Ishikawa (cell line): Measurements from ENCODE around the gene AK5.

ENCODE experiments used
- CEBPB ChIP-seq: IDR thresholded peaks from 2 replicates; pipeline ENCODE4 v1.6.1; 2012
- CREB1 ChIP-seq: IDR thresholded peaks from 2 replicates; pipeline ENCODE4 v1.6.1; 2012; ENCODE audit warnings: low read depth
- EGR1 ChIP-seq: IDR thresholded peaks from 2 replicates; pipeline ENCODE4 v1.6.1; 2012
- EP300 ChIP-seq: IDR thresholded peaks from 2 replicates; pipeline ENCODE4 v1.6.1; 2012; ENCODE audit warnings: borderline replicate concordance
- FOXM1 ChIP-seq: IDR thresholded peaks from 2 replicates; pipeline ENCODE4 v1.6.1; 2012; ENCODE audit warnings: low read depth, borderline replicate concordance
- MAX ChIP-seq: IDR thresholded peaks from 2 replicates; pipeline ENCODE4 v1.6.1; 2012
- NFIC ChIP-seq: IDR thresholded peaks from 2 replicates; pipeline ENCODE4 v1.6.1; 2012
- RAD21 ChIP-seq: IDR thresholded peaks from 2 replicates; pipeline ENCODE4 v1.6.1; 2012; ENCODE audit warnings: low read depth
- REST ChIP-seq: IDR thresholded peaks from 2 replicates; pipeline ENCODE4 v1.6.1; 2012; ENCODE audit warnings: low read depth, mild to moderate bottlenecking
- TAF1 ChIP-seq: IDR thresholded peaks from 2 replicates; pipeline ENCODE4 v1.6.1; 2012; ENCODE audit warnings: low read depth, mild to moderate bottlenecking
- TCF12 ChIP-seq: IDR thresholded peaks from 2 replicates; pipeline ENCODE4 v1.6.1; 2012; ENCODE audit warnings: low read depth
- TEAD4 ChIP-seq: IDR thresholded peaks from 2 replicates; pipeline ENCODE4 v1.6.1; 2012
- YY1 ChIP-seq: IDR thresholded peaks from 2 replicates; pipeline ENCODE4 v1.6.1; 2012; ENCODE audit warnings: low read depth
- ZBTB7A ChIP-seq: IDR thresholded peaks from 2 replicates; pipeline ENCODE4 v1.6.1; 2012; ENCODE audit warnings: low read depth
- TF ChIP-seq, protein P1 (sequence below): IDR thresholded peaks from 2 replicates; pipeline ENCODE4 v1.6.1; 2012

The AK5 gene

GRCh38 chr1:77401384-77401783, 119.6 kb downstream of the AK5 start:
- TF ChIP-seq NFIC (no peak), CREB1 (no peak), YY1 (no peak), MAX (no peak), TCF12 (no peak), REST (no peak), ZBTB7A (no peak), FOXM1 (no peak)
- TF ChIP-seq, protein P1, sequence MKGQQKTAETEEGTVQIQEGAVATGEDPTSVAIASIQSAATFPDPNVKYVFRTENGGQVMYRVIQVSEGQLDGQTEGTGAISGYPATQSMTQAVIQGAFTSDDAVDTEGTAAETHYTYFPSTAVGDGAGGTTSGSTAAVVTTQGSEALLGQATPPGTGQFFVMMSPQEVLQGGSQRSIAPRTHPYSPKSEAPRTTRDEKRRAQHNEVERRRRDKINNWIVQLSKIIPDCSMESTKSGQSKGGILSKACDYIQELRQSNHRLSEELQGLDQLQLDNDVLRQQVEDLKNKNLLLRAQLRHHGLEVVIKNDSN, result no peak

GRCh38 chr1:77405186-77405585, 123.4 kb downstream of the AK5 start:
- TF ChIP-seq RAD21 (no peak), CREB1 (no peak), ZBTB7A (no peak), EGR1 (no peak), NFIC (no peak), TAF1 (no peak), YY1 (no peak), MAX (no peak), REST (no peak), FOXM1 (no peak), TEAD4 (no peak), CEBPB (no peak), TCF12 (no peak)

- TF ChIP-seq YY1 (no peak), TAF1 (no peak), FOXM1 (no peak), EP300 (no peak), ZBTB7A (no peak), CREB1 (no peak), TCF12 (no peak), TEAD4 (no peak), MAX (no peak), RAD21 (no peak)
Observed at GRCh38 chr1:77406661-77407060, 124.8 kb downstream of the AK5 start.

DNA sequence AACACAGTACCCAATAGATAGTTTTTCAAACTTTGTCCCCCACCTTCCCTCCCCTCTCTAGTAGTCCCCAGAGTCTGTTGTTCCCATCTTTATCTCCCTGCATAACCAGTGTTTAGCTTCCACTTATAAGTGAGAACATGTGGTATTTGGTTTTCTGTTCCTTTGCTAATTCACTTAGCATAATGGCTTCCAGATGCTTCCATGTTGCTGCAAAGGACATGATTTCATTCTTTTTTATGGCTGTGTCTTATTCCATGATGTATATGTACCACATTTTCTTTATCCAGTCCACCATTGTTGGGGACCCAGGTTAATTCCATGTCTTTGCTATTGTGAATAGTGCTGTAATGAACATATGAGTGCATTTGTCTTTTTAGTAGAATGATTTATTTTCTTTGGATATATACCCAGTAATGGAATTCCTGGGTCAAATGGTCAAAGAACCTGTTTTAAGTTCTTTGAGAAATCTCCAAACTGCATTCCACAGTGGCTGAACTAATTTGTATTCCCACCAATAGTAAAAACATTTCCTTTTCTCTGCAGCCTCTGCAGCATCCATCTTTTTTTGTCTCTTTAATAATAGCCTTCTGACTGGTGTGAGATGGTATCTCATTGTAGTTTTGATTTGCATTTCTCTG, 126.0 kb downstream of the AK5 start:
- TF ChIP-seq TCF12, result no peak
- TF ChIP-seq CEBPB, result no peak
- TF ChIP-seq TEAD4, result no peak
- no peak for TF ChIP-seq ZBTB7A
- no peak for TF ChIP-seq REST
- TF ChIP-seq, protein P1, result no peak
- TF ChIP-seq NFIC, result no peak
- no peak for TF ChIP-seq EGR1
- TF ChIP-seq FOXM1, result no peak
